Type B pancreatic cell (in vitro differentiated cells): ENCODE results near the gene GRB10. TPM values are rescaled to one million over a fixed set of nuclear protein-coding genes. Genes with fewer than 3 reads are reported as not detected.

Source experiments
- DNase-seq: peaks from one replicate; pipeline ENCODE4 v3.0.0; 2021; ENCODE audit warnings: mixed read lengths; ENCODE audit not compliant: unreplicated experiment; ENCODE audit errors: extremely low spot score
- H3K27ac Mint-ChIP-seq: 2 replicates; pipeline ENCODE4 v1.8.0; 2021; ENCODE audit warnings: mild to moderate bottlenecking, mixed read lengths
- H3K27me3 Mint-ChIP-seq: 2 replicates; pipeline ENCODE4 v1.8.0; 2021; ENCODE audit warnings: mixed read lengths
- H3K36me3 Mint-ChIP-seq: 2 replicates; pipeline ENCODE4 v1.8.0; 2021; ENCODE audit warnings: mixed read lengths
- H3K4me1 Mint-ChIP-seq: one replicate; pipeline ENCODE4 v1.8.0; 2021; ENCODE audit warnings: mixed read lengths; ENCODE audit not compliant: unreplicated experiment
- H3K4me3 Mint-ChIP-seq: 2 replicates; pipeline ENCODE4 v1.8.0; 2021; ENCODE audit warnings: mild to moderate bottlenecking, mixed read lengths
- H3K9me3 Mint-ChIP-seq: 2 replicates; pipeline ENCODE4 v1.8.0; 2021; ENCODE audit warnings: mixed read lengths
- CTCF ChIP-seq: fragments of 200-600 bp; sonication (generic); conservative IDR thresholded peaks from 2 replicates; pipeline ENCODE4 v1.5.0; 2021; ENCODE audit warnings: antibody characterized with exemption, mild to moderate bottlenecking
- long read RNA-seq: library from polyadenylated mRNA; unstranded; transcript quantifications from one replicate; pipeline ENCODE4 v2.0.0, GENCODE V29; 2020
- total RNA-seq: library from RNA; stranded (reverse); gene quantifications from 2 replicates; pipeline ENCODE4 v1.2.1, GENCODE V29; 2021; ENCODE audit warnings: low replicate concordance

Gene GRB10
- total RNA-seq = 18.8 and 42.3 TPM in 2 replicates
- long read RNA-seq, partial matches to known transcripts = 5 of 10 reads
- long read RNA-seq, other reads (novel, unspliced or antisense) = 5 of 10 reads

- TF ChIP-seq CTCF = peak; percentile 48
- no peak within 1 kb of the TSS for H3K27ac Mint-ChIP-seq
- peaks cover 21% of the 10 kb centered on the region for H3K36me3 Mint-ChIP-seq
- peaks cover 7% of the 10 kb centered on the region for H3K9me3 Mint-ChIP-seq
- H3K27me3 Mint-ChIP-seq = peaks cover 47% of the 10 kb centered on the region
- H3K4me1 Mint-ChIP-seq = peaks cover 26% of the 10 kb centered on the region
- no peak for DNase-seq
- H3K4me3 Mint-ChIP-seq = peak within 1 kb of the TSS; percentile 85
Measured at GRCh38 chr7:50782375-50783208, at the start of gene GRB10. Gene GRB10 (minus strand): TSS chr7:50782896. CDS start chr7:50732322, 50,574 bp downstream.

- Mint-ChIP-seq H3K27ac (no peak overlapping the region), H3K4me1 (no peaks in the 10 kb centered on the region), H3K9me3 (no peaks in the 10 kb centered on the region), H3K4me3 (no peak overlapping the region), H3K27me3 (peaks cover 15% of the 10 kb centered on the region), H3K36me3 (no peaks in the 10 kb centered on the region)
- TF ChIP-seq CTCF = no peak
- DNase-seq = no peak
Measured at GRCh38 chr7:50828801-50829200, 46.1 kb upstream of the GRB10 start.

DNA sequence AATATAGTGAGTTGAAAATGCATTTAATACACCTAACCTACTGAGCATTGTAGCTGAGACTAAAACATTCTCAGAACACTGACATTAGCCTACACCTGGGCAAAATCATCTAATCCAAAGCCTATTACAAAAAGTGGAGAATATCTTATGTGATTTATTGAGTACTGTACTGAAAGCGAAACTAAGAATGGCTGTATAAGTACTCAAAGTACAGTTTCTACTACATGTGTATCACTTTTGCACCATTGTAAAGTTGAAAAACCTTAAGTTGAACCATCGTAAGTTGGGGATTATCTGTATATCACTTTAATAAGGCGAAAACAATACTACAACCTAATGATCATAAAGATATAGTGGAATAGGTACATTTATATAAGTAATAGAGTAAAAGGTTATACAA lies 45.4 kb upstream of the GRB10 start:
- no peak overlapping the region for H3K4me3 Mint-ChIP-seq
- no peaks in the 10 kb centered on the region for H3K36me3 Mint-ChIP-seq
- no peaks in the 10 kb centered on the region for H3K9me3 Mint-ChIP-seq
- no peak for DNase-seq
- peaks cover 11% of the 10 kb centered on the region for H3K27me3 Mint-ChIP-seq
- no peak overlapping the region for H3K27ac Mint-ChIP-seq
- no peaks in the 10 kb centered on the region for H3K4me1 Mint-ChIP-seq
- no peak for TF ChIP-seq CTCF

GRCh38 chr7:50827281-50827680 lies 44.6 kb upstream of the GRB10 start:
- no peak for TF ChIP-seq CTCF
- H3K27me3 Mint-ChIP-seq = peaks cover 9% of the 10 kb centered on the region

GRCh38 chr7:50826371-50827172 lies 43.9 kb upstream of the GRB10 start:
- DNase-seq = no peak
- Mint-ChIP-seq H3K36me3 (no peaks in the 10 kb centered on the region), H3K27ac (no peak overlapping the region), H3K4me1 (peaks cover 9% of the 10 kb centered on the region), H3K27me3 (peaks cover 9% of the 10 kb centered on the region), H3K4me3 (no peak overlapping the region), H3K9me3 (no peaks in the 10 kb centered on the region)
- no peak for TF ChIP-seq CTCF

More at GRCh38 chr7:50827281-50827680, 44.6 kb upstream of the GRB10 start:
- DNase-seq = no peak
- Mint-ChIP-seq H3K36me3 (no peaks in the 10 kb centered on the region), H3K4me3 (no peak overlapping the region), H3K27ac (no peak overlapping the region), H3K4me1 (peaks cover 2% of the 10 kb centered on the region), H3K9me3 (no peaks in the 10 kb centered on the region)
